Stimulated activated CD4-positive, alpha-beta T cell treated with anti-CD3 and anti-CD28 coated beads, Interleukin-4, amount 100 ng/mL, for 4 hours (primary cell): ENCODE measurements around the gene SPACA4.
A peak's percentile ranks its signal among the peaks of the same experiment; 100 is the strongest.

Source experiments
- DNase-seq, 2 experiments: peaks; one replicate each; pipeline ENCODE4 v3.0.0-alpha.2; 2020

Gene SPACA4

GRCh38 chr19:48598996-48599700, 7.4 kb upstream of the SPACA4 start:
- no peak for DNase-seq

- DNase-seq = no peak
Observed at GRCh38 chr19:48600679-48601417, 5.7 kb upstream of the SPACA4 start.

GRCh38 chr19:48603001-48603400, 3.5 kb upstream of the SPACA4 start:
- no peak for DNase-seq

DNA sequence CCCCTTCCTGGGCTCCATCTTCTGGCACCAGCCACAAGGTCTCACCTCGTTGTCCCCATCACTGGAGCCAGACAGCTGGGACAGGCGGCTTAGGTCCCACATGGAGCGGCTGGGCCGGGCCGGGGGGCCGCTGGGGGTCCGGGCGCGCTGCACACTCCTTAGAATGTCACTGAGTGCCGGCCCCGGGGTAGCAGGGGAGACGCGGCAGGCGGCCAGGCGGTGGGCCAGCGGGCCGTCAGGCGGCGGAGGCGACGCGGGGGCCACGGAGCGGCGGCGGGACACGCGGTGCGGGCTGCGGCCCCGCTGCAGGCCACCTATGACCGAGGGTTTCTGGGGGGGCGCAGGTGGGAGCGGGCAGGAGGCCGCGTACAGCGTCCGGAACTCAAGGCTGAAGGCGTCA, 3.1 kb upstream of the SPACA4 start:
- DNase-seq = no peak

DNA sequence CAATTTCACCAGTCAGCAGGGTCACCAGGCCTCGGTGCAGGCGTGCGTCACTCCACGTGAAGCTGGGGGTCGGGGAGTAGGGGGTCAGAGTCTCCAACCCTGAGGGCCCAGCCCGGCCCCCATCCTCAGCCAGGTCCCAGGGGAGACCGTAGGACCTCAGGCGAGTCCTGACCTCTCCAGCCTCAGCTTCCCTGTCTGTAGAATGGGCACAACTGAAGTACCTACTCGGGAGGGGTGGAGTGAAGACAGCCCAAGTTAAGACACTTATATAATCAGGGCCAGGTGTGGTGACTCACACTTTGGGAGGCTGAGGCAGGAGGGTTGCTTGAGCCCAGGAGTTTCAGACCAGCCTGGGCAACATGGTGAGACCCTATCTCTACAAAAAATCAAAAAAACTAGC, 2.7 kb upstream of the SPACA4 start:
- DNase-seq = no peak

- no peak for DNase-seq
Observed at GRCh38 chr19:48607359-48607755, 815 bp downstream of the SPACA4 start.

DNA sequence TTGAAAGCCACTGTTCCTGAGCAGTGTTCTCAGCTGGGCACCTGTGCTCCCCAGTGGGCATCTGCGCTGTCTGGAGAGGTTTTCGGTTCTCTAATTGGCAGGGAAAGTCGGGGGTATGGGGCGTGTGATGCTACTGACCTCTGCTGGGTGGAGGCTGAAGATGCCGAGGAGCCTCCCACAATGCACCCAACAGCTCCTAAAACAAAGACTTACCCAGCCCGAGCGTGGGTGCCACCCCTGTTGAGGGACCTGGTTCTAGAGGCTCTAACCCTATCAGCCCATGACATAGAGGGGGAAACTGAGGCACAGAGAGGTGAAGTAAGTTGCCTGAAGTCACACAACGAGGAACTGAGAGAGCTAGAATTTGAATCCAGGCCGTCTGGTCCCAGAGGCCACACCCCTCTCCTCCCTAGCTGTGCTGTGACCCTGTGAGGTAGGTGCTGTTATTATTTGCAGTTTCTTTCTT, 2.3 kb downstream of the SPACA4 start:
- DNase-seq = peak in 1 of 2 experiments; percentile 32

DNA sequence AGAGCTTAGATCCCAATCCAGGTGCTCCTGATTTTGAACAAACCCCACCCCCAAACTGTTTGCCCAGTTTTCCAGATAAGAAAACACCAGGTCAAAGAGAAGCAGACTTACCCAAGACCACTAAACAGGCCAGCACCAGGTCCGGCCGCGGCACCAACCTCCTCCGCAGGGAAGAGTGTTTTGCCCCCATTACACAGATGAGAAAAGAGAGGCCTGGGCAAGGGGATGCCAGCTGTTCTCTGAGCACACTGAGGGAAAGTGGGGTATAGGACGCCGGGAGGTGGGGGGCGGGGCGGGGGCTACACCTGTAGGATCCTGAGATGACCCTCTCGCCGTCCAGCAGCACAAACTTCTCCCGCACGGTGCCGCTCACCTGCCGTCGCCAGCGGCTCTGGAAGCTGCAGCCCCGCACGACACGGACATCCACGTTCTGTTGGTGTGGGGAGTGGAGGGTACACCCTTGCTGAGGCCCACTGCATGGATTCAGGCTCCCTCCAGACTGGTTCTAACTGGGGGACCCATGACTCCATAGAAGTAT, 3.1 kb downstream of the SPACA4 start:
- DNase-seq = no peak

- no peak for DNase-seq
Observed at GRCh38 chr19:48611872-48612271, 5.3 kb downstream of the SPACA4 start.

- DNase-seq = no peak
Observed at GRCh38 chr19:48613024-48613851, 6.7 kb downstream of the SPACA4 start.

DNA sequence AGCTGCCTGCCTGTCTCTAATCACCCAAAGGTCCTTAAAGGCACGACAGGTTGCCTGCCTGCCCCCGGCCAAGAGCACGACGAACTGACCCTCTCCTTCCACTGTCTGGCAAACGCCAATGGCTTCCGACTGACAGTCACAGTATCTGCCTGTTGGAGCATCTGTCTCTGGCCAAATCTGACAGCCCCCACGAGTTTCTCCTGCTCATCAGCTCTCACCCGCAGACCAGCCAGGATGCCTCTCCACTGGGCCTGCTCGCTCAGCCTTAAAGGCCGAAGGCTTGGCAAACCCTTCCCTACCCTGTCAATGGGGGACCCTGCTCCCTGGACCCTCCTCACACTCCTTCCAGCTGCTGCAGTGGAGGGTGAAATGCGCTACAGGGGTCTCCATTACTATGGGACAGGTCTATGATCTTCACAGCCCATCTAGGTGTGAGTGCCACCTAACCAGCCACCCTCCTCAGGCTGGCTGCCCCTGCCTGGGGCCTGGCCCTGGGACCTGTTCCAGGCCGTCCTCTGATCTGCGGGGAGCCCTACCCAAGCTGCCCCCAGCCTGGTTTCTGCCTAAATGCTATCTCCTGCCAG, 7.4 kb downstream of the SPACA4 start:
- no peak for DNase-seq

- no peak for DNase-seq
Observed at GRCh38 chr19:48614436-48615230, 8.1 kb downstream of the SPACA4 start, which contains the start of gene FAM83E. Gene FAM83E, minus strand, starts transcription at chr19:48615076. Its CDS starts 1,704 bp downstream, at chr19:48613372.

DNA sequence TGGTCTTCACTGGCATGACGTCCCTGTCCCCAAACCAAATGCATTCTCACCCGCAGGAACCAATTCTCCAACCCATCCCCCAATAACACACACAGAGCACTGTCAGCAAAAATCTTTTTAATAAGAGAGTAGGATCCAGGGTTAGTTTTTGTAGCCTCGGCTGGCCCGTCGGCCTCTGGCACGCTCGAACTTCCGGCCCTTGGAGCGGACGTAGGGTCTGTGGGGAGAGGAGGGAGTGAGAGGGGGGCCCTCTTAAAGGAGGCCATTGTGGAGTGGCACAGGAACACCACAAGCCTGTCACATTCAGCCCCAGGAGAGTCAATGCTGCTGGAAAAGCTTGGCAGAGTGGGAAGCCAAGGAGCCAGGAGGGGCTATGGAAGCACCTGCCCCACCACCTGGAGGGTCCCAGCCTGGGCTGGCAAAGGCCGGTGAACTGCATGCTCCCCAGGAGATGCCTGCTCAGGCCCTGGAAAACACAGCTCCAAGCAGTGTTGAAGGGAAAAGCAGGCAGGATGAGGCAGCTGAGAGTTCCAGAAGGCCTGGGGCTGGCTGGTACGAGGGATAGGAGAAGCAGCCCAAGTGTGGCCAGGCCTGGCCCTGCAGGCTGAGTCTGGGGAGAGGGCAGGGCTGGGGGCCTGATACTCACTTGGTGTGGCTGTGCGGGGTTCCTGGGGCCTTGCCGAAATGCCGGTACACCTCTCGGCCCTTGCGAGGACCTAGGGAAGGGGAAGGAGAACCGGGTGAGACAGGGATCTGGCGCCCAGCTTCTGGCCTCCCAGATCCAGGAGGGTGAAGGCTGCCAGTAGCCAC, 8.9 kb downstream of the SPACA4 start:
- no peak for DNase-seq

- no peak for DNase-seq
Observed at GRCh38 chr19:48616041-48616436, 9.5 kb downstream of the SPACA4 start.

DNA sequence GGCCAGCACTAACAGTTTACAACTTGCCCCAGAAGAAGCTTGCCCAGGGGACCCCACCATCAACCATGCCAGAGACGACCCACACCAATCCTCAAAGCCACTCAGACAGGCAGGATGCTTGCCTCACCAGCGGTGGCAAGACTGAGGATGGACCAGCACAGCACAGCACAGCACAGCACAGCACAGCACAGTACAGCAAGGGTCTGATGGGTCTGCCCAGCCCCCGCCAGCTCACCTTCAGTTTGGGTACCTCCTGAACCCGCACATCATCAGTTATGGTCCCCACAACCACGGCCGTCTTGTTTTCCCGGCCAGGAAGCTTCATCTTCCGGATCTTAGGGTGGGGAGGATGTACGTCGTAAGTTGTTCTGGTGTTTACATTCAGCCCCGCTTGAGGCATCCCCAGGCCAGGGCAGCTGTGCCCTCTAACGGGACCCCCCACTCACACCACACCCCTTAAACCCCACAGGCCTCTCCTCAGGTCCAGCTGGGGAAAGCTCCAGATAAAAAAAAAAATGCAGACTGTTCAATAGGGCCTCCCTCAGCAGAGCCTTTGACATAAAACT, 10.0 kb downstream of the SPACA4 start:
- no peak for DNase-seq

GRCh38 chr19:48617146-48617937, 10.8 kb downstream of the SPACA4 start:
- DNase-seq = no peak

GRCh38 chr19:48618278-48618915, 11.9 kb downstream of the SPACA4 start:
- no peak for DNase-seq

- DNase-seq = peak; percentile 94 to 95
Observed at GRCh38 chr19:48618916-48619691, 12.6 kb downstream of the SPACA4 start, which contains the start of the genes RPL18 and SPHK2. Gene RPL18, minus strand, starts transcription at chr19:48619178. Its CDS starts 35 bp downstream, at chr19:48619143. Gene SPHK2, plus strand, starts transcription at chr19:48619506. Its CDS starts 1,009 bp downstream, at chr19:48620515.
